ENCODE measurements around the gene COX8A. TPM values are rescaled to one million over a fixed set of nuclear protein-coding genes. Genes with fewer than 3 reads are reported as not detected.

Gene COX8A
- total RNA-seq, 3 donors from 2014 or later, result 257 to 326 (median 293) TPM

- intact Hi-C loops (cut with DNase I; ENCODE audit: low total_unique reads), result no loop called here
- H3K36me3 ChIP-seq, result no peaks in the 10 kb centered on the region
- DNase-seq (ENCODE audit: low spot score in 2 of 2), result no peak
- no peak overlapping the region for H3K4me3 ChIP-seq
- TF ChIP-seq POLR2A (IDR thresholded peaks at IDR 0.05) (no peak), POLR2AphosphoS5 (IDR thresholded peaks at IDR 0.05) (no peak), CTCF (IDR thresholded peaks at IDR 0.05) (no peak)
- H3K27me3 ChIP-seq, result no peaks in the 10 kb centered on the region
- no peak overlapping the region for H3K27ac ChIP-seq
- peaks cover 0 to 4% of the 10 kb centered on the region in 2 donors for H3K4me1 ChIP-seq
- H3K9me3 ChIP-seq, result no peaks in the 10 kb centered on the region
Measured at GRCh38 chr11:64011371-64011770, 37.0 kb downstream of the COX8A start.

- Histone ChIP-seq H3K4me3 (no peak overlapping the region), H3K27me3 (no peaks in the 10 kb centered on the region), H3K36me3 (no peaks in the 10 kb centered on the region), H3K9me3 (no peaks in the 10 kb centered on the region), H3K27ac (no peak overlapping the region), H3K4me1 (no peaks in the 10 kb centered on the region)
- intact Hi-C loops (cut with DNase I; ENCODE audit: low total_unique reads), result no loop called here
- TF ChIP-seq CTCF (IDR thresholded peaks at IDR 0.05) (no peak), POLR2A (IDR thresholded peaks at IDR 0.05) (no peak), POLR2AphosphoS5 (IDR thresholded peaks at IDR 0.05) (no peak)
- no peak for DNase-seq (ENCODE audit: low spot score in 2 of 2)
Measured at GRCh38 chr11:64013141-64013896, 38.9 kb downstream of the COX8A start.

- intact Hi-C loops (cut with DNase I; ENCODE audit: low total_unique reads), result no loop called here
- TF ChIP-seq POLR2AphosphoS5 (IDR thresholded peaks at IDR 0.05) (no peak), CTCF (IDR thresholded peaks at IDR 0.05) (no peak), POLR2A (IDR thresholded peaks at IDR 0.05) (no peak)
Measured at GRCh38 chr11:64014356-64014755, 39.9 kb downstream of the COX8A start.

GRCh38 chr11:64015510-64015909 lies 41.1 kb downstream of the COX8A start:
- TF ChIP-seq POLR2AphosphoS5 (IDR thresholded peaks at IDR 0.05) (no peak), POLR2A (IDR thresholded peaks at IDR 0.05) (no peak), CTCF (IDR thresholded peaks at IDR 0.05) (no peak)
- H3K36me3 ChIP-seq, result no peaks in the 10 kb centered on the region
- H3K9me3 ChIP-seq, result no peaks in the 10 kb centered on the region
- no peaks in the 10 kb centered on the region for H3K27me3 ChIP-seq
- H3K4me3 ChIP-seq, result no peak overlapping the region
- no peaks in the 10 kb centered on the region for H3K4me1 ChIP-seq
- intact Hi-C loops (cut with DNase I; ENCODE audit: low total_unique reads), result no loop called here
- no peak overlapping the region for H3K27ac ChIP-seq
- DNase-seq (ENCODE audit: low spot score in 2 of 2), result no peak

More at GRCh38 chr11:64014356-64014755, 39.9 kb downstream of the COX8A start:
- H3K4me1 ChIP-seq, result no peaks in the 10 kb centered on the region
- H3K27me3 ChIP-seq, result no peaks in the 10 kb centered on the region
- DNase-seq (ENCODE audit: low spot score in 2 of 2), result no peak
- H3K4me3 ChIP-seq, result no peak overlapping the region
- no peaks in the 10 kb centered on the region for H3K9me3 ChIP-seq
- no peak overlapping the region for H3K27ac ChIP-seq
- H3K36me3 ChIP-seq, result no peaks in the 10 kb centered on the region

- TF ChIP-seq POLR2AphosphoS5 (IDR thresholded peaks at IDR 0.05) (no peak), POLR2A (IDR thresholded peaks at IDR 0.05) (no peak), CTCF (IDR thresholded peaks at IDR 0.05) (no peak)
- H3K9me3 ChIP-seq, result no peaks in the 10 kb centered on the region
- H3K36me3 ChIP-seq, result no peaks in the 10 kb centered on the region
- intact Hi-C loops (cut with DNase I; ENCODE audit: low total_unique reads), result no loop called here
- DNase-seq (ENCODE audit: low spot score in 2 of 2), result no peak
- H3K4me1 ChIP-seq, result no peaks in the 10 kb centered on the region
- H3K27me3 ChIP-seq, result no peaks in the 10 kb centered on the region
- no peak overlapping the region for H3K4me3 ChIP-seq
- no peak overlapping the region for H3K27ac ChIP-seq
Measured at GRCh38 chr11:64015935-64016845, 41.8 kb downstream of the COX8A start.

Data from breast epithelium (tissue), 4 donors.